Measurements from ENCODE around the gene PAMR1.

- TF ChIP-seq CTCF (IDR thresholded peaks at IDR 0.05) (no peak), POLR2A (IDR thresholded peaks at IDR 0.05) (no peak), EP300 (IDR thresholded peaks at IDR 0.05) (no peak)
Measured at GRCh38 chr11:35389897-35390465, 135.4 kb downstream of the PAMR1 start.

Data from ovary (tissue), 3 donors.